DOHH2 (cell line): Measurements from ENCODE around the gene CGB3.
"Not testable (repeated sequence)": the region's sequence is repeated elsewhere in the genome, so short reads cannot be mapped to it uniquely, and the experiment has no call there.

ENCODE experiments used
- CTCF ChIP-seq: fragments of 200-600 bp; sonication (generic); IDR thresholded peaks from one replicate; pipeline ENCODE4 v1.5.1; 2014; ENCODE audit warnings: antibody characterized with exemption, mild to moderate bottlenecking, low read depth, low read length; ENCODE audit not compliant: poor library complexity, severe bottlenecking
- EZH2phosphoT487 ChIP-seq: fragments of 200-600 bp; sonication (generic); IDR thresholded peaks from 2 replicates; pipeline ENCODE4 v1.6.1; 2017; ENCODE audit warnings: borderline replicate concordance, mild to moderate bottlenecking, antibody characterized with exemption, low read length, moderate library complexity, mixed read lengths

DNA sequence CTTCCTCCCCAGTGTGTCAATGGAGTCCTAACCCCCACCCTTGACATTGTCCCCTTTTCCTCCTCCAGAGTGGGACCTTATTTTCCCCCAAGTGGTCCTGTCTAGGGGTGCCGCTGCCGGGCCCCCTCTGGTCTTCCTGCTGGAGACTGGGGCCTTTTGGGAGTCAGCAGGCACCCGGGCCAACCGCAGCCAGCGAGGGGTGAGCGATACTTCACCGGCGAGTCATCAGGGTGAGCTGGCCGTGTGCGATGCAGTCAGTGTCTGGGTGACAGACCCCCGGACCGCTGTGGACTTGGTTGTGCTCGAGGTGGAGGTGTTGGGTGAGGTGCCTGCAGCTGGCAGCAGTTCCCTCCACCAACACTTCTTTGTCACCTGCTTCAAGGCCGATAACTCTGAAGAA is 5.6 kb upstream of the CGB3 start:
- not testable (repeated sequence) for TF ChIP-seq CTCF, EZH2phosphoT487
